ENCODE results near the gene EHBP1.

Gene EHBP1

GRCh38 chr2:63051795-63052333 is 346.4 kb downstream of the EHBP1 start:
- no peak for DNase-seq (ENCODE audit: low read depth)

DNA sequence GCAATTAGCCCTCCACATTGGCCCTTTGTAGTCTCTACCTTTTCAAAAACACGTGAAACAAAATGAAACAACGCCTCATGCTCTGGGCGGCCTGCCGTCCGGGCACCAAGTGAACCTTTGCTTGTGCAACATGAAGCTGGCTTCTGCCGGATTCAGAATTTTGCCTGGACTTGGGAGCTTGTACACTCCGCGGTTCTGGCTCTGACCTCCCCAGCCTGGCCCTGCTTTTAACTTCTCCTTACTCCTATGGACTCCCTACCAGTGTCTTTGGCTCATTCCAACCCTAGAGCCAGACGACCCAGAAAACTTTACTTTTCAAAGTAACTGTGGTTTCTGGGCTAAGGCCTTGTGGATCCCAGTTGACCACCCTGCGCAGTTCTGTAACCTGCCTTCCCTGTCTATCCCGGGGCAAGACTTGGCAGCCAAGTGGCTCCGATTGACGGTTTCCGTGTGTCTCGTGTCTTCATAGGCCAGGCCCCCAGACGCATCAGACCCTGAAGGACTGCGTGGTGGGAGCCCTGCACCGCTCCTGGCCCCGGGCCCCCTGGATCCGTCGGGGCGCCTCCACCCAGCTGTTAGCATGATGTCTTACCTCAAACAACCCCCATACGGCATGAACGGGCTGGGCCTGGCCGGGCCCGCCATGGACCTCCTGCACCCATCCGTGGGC is 347.0 kb downstream of the EHBP1 start:
- DNase-seq (ENCODE audit: low read depth) = no peak

DNA sequence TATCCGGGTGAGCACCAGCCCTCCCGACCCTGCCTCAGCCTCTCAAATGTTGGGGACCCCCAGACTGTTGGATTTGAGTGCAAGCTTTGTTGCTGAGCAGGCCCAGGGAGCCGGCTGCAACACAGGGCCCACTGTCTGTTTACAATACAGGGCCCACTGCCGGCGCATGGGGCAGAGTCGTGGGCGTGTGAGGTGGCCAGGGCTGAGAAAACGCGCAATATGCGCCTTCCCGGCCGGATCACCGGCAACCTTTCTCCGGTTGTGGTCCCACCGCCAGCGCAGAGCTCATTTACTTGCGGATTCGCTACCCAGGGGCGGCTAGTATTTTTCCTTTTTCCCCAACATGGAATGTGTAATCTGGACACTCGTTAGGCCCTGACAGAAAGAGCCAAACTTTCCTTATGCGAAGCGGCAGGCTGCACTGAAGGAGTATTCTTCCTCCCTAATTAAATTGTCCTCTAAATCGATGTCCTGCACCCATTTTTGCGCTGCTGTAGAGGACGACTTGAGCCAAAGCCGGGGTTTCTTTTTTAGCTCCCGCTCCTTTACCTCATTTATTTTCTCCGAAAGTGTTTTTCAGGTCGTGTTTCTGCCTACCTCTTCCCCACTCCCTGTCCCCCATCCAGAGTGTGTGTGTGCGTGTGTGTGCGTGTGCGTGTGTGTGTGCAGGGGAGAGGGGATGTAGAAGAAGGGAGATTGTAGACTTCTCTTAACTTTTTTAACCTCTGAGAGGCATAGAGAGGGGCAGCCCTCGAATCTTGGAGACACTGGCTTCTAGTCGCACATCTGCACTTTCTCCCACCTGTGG is 347.8 kb downstream of the EHBP1 start:
- no peak for DNase-seq (ENCODE audit: low read depth)

- no peak for DNase-seq (ENCODE audit: low read depth)
Measured at GRCh38 chr2:63053889-63054602, 348.5 kb downstream of the EHBP1 start.

DNA sequence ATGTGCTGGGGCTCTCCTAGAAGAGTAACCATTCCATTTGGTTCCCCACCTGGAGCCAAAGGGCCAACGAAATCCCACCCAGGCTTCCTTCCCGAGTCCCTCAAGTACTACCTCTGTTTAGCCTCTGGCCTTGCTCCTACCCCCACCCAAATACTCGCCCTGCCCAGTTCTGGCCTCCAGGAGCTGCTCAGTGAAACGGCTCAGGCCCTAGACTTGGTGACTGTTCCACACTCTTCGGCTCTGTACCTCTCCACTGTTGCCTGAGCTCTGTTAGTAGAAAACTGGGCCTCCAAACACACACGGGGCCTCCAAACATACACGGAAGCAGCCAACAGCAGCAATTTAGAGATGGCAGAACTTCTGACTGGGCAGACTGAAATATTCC is 349.3 kb downstream of the EHBP1 start:
- no peak for DNase-seq (ENCODE audit: low read depth)

DNA sequence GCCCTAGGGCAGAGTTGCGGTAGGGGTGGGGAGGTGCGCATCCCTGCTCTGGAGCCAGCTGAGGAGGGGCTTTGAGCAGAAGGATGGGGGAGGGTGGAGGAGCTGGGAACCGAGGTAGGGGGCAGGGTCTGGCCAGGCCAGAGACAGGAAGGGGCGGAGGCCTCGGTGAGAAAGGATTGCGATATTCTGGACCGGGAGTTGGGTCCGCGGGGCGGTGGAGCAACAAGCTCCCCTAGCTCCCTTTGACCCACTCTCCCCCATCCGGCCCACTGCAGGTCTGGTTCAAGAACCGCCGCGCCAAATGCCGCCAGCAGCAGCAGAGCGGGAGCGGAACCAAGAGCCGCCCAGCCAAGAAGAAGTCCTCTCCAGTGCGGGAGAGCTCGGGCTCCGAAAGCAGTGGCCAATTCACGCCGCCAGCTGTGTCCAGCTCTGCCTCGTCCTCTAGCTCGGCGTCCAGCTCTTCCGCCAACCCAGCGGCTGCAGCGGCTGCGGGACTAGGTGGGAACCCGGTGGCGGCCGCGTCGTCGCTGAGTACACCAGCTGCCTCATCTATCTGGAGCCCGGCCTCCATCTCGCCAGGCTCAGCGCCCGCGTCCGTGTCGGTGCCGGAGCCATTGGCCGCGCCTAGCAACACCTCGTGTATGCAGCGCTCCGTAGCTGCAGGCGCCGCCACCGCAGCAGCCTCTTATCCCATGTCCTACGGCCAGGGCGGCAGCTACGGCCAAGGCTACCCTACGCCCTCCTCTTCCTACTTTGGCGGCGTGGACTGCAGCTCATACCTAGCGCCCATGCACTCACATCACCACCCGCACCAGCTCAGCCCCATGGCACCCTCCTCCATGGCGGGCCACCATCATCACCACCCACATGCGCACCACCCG is 350.0 kb downstream of the EHBP1 start:
- DNase-seq (ENCODE audit: low read depth) = no peak

GRCh38 chr2:63056107-63057050 is 350.9 kb downstream of the EHBP1 start:
- no peak for DNase-seq (ENCODE audit: low read depth)

- DNase-seq (ENCODE audit: low read depth) = no peak
Measured at GRCh38 chr2:63057249-63058143, 352.0 kb downstream of the EHBP1 start.

- no peak for DNase-seq (ENCODE audit: low read depth)
Measured at GRCh38 chr2:63058144-63058920, 352.8 kb downstream of the EHBP1 start.

- DNase-seq (ENCODE audit: low read depth) = no peak
Measured at GRCh38 chr2:63058921-63059792, 353.6 kb downstream of the EHBP1 start.

DNA sequence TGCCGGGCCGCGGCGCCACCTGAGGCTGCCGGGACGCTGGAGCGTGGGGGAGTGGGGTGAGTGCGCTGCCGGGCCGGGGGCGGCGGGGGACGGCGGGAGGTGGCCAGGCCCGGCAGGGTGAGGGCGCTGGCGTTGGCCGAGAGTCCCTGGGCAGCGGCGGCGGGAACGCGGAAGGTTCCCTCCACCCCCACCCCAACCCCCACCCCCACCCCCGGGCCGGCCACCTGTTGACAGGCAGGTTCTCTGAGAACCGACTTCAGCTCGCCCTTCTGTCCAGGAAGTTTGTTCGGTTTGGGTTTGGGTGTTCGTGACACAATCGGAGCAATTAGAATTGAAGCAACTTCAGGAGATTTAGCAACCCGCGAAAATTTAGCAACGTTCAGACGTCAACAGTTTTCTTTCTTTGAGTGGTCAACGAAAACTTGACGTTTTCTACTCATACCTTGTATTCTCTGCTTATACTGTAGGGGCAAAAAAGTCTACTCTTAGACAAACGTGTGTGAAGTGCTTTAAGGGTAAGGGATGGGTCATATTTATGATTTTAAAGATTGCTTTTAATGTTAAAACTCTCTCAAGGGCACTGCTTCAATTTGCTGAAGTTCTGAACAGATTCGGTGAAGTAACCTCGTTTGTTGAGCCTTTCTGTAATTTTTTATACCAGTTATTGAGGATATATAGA is 354.4 kb downstream of the EHBP1 start:
- no peak for DNase-seq (ENCODE audit: low read depth)

DNA sequence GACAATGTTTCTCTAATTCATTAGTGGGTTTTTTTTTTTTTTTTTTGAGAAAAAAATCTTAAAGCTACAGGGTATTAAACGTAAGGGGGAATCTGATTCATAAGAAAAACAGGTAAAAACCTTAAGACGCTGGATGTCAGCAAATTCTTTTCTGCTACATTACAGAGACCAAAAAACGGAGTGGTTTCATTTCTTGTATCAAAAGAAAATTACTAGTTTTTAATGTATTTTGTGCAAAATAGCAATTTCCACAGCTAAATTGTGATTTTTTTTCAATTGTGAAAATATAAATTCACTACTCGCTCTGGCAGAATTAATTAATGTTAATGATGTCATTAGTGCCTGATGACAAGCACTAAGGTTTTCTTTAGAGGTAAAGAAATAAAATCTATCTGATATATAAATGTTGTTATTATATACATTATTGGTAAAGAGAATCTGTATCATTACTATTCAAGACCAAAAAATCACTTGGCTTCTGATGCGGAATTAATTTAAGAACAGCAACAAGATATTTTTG is 355.0 kb downstream of the EHBP1 start:
- DNase-seq (ENCODE audit: low read depth) = no peak

GRCh38 chr2:63064197-63064596 is 358.7 kb downstream of the EHBP1 start:
- DNase-seq (ENCODE audit: low read depth) = no peak

DNA sequence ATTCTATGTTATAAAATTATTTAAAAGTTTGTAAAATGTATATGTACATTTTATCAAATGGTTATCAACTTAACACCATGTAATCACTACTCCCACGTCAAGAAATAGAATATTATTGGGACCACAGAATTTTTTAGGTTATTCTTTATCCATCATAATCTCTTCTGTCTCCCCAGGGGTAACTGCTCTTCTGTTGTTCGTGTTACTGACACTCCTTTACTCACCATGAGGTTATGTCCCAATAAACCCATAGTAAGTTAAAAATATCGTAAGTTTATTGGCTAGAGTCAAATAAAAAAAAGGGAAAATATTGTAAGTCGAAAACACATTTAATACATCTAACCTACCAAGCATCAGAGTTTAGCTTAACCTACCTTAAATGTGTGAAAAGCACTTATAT is 359.1 kb downstream of the EHBP1 start:
- DNase-seq (ENCODE audit: low read depth) = no peak

- DNase-seq (ENCODE audit: low read depth) = no peak
Measured at GRCh38 chr2:63066265-63066664, 360.8 kb downstream of the EHBP1 start.

- DNase-seq (ENCODE audit: low read depth) = no peak
Measured at GRCh38 chr2:63066838-63067237, 361.3 kb downstream of the EHBP1 start.

GRCh38 chr2:63071664-63072063 is 366.2 kb downstream of the EHBP1 start:
- no peak for DNase-seq (ENCODE audit: low read depth)

All from CMK (cell line).